Adrenal gland (tissue), 12 donors: Measurements from ENCODE around the gene SYNGAP1. TPM values are rescaled to one million over a fixed set of nuclear protein-coding genes. Genes with fewer than 3 reads are reported as not detected.

Experiments used
- DNase-seq, 7 donors: peaks; one replicate each; pipeline ENCODE4 v3.0.0-alpha.2; 2019 to 2020
- H3K27ac ChIP-seq, 5 donors: fragments of 200-600 bp; sonication (generic) in 4 of 5; 1 replicate in 3 of 5; 2 replicates in 2 of 5; pipeline versions ENCODE4 v1.5.1 to v1.8.0; 2016 to 2020; ENCODE audit warnings: mild to moderate bottlenecking in 1 of 5
- H3K27me3 ChIP-seq: fragments of 200-600 bp; 2 replicates; pipeline ENCODE4 v1.8.0; 2021
- H3K36me3 ChIP-seq, 2 donors: fragments of 200-600 bp; replicated peaks in 1 of 2; 1 replicate in 1 of 2; 2 replicates in 1 of 2; pipeline versions ENCODE4 v1.5.1 to v1.8.0; 2018 to 2022
- H3K4me1 ChIP-seq, 2 donors: fragments of 200-600 bp; replicated peaks in 1 of 2; 1 replicate in 1 of 2; 2 replicates in 1 of 2; pipeline versions ENCODE4 v1.5.1 to v1.8.0; 2018 to 2021
- H3K4me3 ChIP-seq, 4 donors: fragments of 200-600 bp; sonication (generic) in 3 of 4; one replicate each; pipeline ENCODE4 v1.5.1; 2016 to 2018
- H3K9me3 ChIP-seq, 3 donors: fragments of 200-600 bp; sonication (generic) in 1 of 3; replicated peaks in 1 of 3; 1 replicate in 2 of 3; 2 replicates in 1 of 3; pipeline versions ENCODE4 v1.5.1 to v1.8.0; 2016 to 2021
- POLR2A ChIP-seq, 2 donors: fragments of 450-650 bp; IDR thresholded peaks; one replicate each; pipeline ENCODE4 v1.6.1; 2017; ENCODE audit warnings: antibody characterized with exemption in 2 of 2, mild to moderate bottlenecking in 2 of 2, moderate library complexity in 1 of 2
- WGBS, 4 donors: extraction: QIAGEN DNeasy Blood & Tissue Kit in 2 of 4; methylation state at CpG; one replicate each; pipeline versions ENCODE4 v1.1.5 to v1.1.7; 2013 to 2017; 5-methylcytosine and 5-hydroxymethylcytosine counted together
- intact Hi-C, 2 donors: fragments of 100-400 bp; cut with DNase I; formaldehyde crosslinking; loops; one replicate each; pipeline versions ENCODE4 v1.14.1 to v1.15.0; 2022 to 2023
- polyA plus RNA-seq, 3 donors: library from polyadenylated mRNA; stranded (reverse); fragments of 200-250 nt in 2 of 3; fragments of 350-450 nt in 1 of 3; fragmentation: Illumina TruSeq in 1 of 3; extraction: RNeasy Lipid Tissue Mini Kit (QIAGEN cat#74804) in 1 of 3; gene quantifications; one replicate each; pipeline ENCODE4 v1.2.3, GENCODE V29; 2013 to 2014
- total RNA-seq, 9 donors: library from RNA; depleted of rRNA in 4 of 9; stranded (reverse); fragments of >200 nt in 4 of 9; fragments of 120-200 nt in 1 of 9; fragmentation: NEBNext Ultra II Directional in 1 of 9; extraction: Animal tissue kit (Norgen Biotek cat#: 25700) in 1 of 9; gene quantifications; one replicate each; pipeline versions ENCODE4 v1.1.0 to v1.2.4, GENCODE V29; 2013 to 2023
- TF ChIP-seq, protein P1 (sequence below), 6 experiments: fragments of 450-650 bp in 4 of 6; fragments of 200-600 bp in 2 of 6; sonication (generic) in 1 of 6; IDR thresholded peaks; 1 replicate in 5 of 6; 2 replicates in 1 of 6; pipeline versions ENCODE4 v1.5.1 to v1.8.0; 2016 to 2021; ENCODE audit warnings: antibody characterized with exemption in 6 of 6, mild to moderate bottlenecking in 2 of 6, moderate library complexity in 1 of 6
- donor health status: healthy with polysubstance abuse.
- donor health status: Bipolar disorder and iron deficiency.
- donor health status: DM: yes; HTN: yes; CAD: no.
- donor health status: DM: no; HTN: no; CAD: no.
- donor health status: DM: no; HTN: no; CAD: no.
- donor health status: DM: yes; HTN: yes; CAD: no.

SYNGAP1 gene
- total and polyA plus RNA-seq, 12 donors, result 2.6 to 73.5 (median 8.7) TPM

DNA sequence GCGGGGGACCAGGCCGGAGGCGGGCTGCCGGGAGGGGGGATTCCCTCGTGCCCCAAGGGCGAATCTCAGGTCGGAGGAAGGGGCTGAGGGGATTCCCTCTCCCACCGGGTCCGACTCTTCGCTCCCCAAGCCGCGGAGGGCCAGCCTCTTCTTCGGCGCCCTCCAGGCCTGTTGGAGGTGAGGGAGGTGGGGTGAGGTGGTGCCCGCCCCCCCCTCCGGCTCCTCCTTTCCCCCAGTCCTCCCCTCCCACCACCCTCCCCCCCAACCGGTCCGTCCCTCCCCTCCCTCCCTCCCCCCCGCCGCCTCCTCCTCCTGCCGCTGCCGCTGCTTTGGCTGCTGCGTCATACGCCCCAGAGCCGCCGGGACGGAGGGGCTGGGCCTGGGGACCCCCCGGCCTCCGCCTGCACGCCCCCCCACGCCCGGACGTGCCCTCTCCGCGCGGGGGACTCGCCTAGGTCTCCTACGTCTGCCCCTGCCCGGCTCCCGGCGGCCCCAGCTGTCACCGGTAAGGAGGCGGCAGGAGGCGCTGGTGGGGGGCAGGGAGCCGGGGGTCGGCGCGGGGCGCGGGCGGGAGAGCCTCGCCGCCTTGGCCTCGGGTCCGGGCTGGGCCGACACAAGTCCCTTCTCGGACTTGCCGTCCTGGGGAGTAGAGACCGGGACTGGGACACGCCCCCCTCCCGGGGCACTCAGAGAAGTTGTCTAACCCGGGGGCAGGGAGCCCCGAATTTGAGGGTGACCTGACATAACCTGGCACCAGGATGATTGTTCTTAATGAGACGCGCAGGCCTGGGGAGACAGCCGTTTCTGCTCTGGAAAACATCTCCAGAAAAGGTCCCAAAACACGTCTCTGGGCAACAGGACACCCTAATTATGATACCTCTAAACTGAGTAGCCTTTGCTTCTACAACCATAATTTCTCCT, 8.9 kb upstream of the SYNGAP1 start, which contains the start of gene PHF1:
TSS of gene PHF1 (plus strand) at position 304 of the 921 bp plus-strand sequence. CDS start 1,250 bp downstream, outside the sequence.
- Histone ChIP-seq H3K27ac (peak within 1 kb of the TSS; percentile 74 to 100 (median 95)), H3K4me1 (peaks cover 7 to 27% of the 10 kb centered on the region in 2 donors), H3K4me3 (peak within 1 kb of the TSS; percentile 7 to 99 (median 92)), H3K27me3 (no peaks in the 10 kb centered on the region), H3K9me3 (no peaks in the 10 kb centered on the region), H3K36me3 (peaks cover 0 to 40% of the 10 kb centered on the region in 2 donors)
- 0 to 2% (median 1%) methylated on average over 15 to 65 of the region's 67 CpGs for WGBS, 4 donors
- peak; percentile 44 to 64 for TF ChIP-seq POLR2A (IDR thresholded peaks at IDR 0.05)
- TF ChIP-seq, protein P1, sequence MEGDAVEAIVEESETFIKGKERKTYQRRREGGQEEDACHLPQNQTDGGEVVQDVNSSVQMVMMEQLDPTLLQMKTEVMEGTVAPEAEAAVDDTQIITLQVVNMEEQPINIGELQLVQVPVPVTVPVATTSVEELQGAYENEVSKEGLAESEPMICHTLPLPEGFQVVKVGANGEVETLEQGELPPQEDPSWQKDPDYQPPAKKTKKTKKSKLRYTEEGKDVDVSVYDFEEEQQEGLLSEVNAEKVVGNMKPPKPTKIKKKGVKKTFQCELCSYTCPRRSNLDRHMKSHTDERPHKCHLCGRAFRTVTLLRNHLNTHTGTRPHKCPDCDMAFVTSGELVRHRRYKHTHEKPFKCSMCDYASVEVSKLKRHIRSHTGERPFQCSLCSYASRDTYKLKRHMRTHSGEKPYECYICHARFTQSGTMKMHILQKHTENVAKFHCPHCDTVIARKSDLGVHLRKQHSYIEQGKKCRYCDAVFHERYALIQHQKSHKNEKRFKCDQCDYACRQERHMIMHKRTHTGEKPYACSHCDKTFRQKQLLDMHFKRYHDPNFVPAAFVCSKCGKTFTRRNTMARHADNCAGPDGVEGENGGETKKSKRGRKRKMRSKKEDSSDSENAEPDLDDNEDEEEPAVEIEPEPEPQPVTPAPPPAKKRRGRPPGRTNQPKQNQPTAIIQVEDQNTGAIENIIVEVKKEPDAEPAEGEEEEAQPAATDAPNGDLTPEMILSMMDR (IDR thresholded peaks at IDR 0.05), result no peak
- intact Hi-C loops, result loop anchor here in 1 of 2 donors (10.0 kb wide), 1 partner anchor 1676 kb away; the partner anchor contains the start of gene CLIC1
- DNase-seq, result peak in 4 of 7 donors; percentile 76 to 86 (median 84)

DNA sequence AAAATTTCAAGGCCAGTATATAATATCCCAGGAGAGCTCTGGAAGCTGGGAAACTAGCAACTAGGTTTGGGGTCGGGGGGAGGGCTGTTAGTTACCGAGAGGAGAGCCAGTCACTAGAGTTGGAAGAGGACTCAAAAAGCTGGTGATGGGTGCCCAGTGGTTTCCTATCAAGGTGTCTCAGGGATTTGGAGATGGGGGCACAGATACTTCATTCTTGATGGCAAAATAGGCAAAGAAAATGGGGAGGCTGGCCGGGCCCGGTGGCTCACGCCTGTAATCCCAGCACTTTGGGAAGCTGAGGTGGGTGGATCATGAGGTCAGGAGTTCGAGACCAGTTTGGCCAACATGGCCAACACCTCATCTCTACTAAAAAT, 8.2 kb upstream of the SYNGAP1 start:
- H3K36me3 ChIP-seq, result peaks cover 0 to 44% of the 10 kb centered on the region in 2 donors
- no peaks in the 10 kb centered on the region for H3K27me3 ChIP-seq
- H3K9me3 ChIP-seq, result no peaks in the 10 kb centered on the region
- peaks cover 8 to 33% of the 10 kb centered on the region in 2 donors for H3K4me1 ChIP-seq
- 53 to 64% (median 60%) methylated on average over 6 of the region's 6 CpGs for WGBS, 4 donors
- no peak for DNase-seq
- intact Hi-C loops, result loop anchor here in 1 of 2 donors (10.0 kb wide), 1 partner anchor 1677 kb away; the partner anchor contains the start of gene CLIC1
- H3K4me3 ChIP-seq, result peak overlapping the region; percentile 7 to 99 (median 92)
- no peak for TF ChIP-seq POLR2A (IDR thresholded peaks at IDR 0.05)
- peak overlapping the region in 4 of 5 donors; percentile 93 to 100 (median 96) for H3K27ac ChIP-seq

DNA sequence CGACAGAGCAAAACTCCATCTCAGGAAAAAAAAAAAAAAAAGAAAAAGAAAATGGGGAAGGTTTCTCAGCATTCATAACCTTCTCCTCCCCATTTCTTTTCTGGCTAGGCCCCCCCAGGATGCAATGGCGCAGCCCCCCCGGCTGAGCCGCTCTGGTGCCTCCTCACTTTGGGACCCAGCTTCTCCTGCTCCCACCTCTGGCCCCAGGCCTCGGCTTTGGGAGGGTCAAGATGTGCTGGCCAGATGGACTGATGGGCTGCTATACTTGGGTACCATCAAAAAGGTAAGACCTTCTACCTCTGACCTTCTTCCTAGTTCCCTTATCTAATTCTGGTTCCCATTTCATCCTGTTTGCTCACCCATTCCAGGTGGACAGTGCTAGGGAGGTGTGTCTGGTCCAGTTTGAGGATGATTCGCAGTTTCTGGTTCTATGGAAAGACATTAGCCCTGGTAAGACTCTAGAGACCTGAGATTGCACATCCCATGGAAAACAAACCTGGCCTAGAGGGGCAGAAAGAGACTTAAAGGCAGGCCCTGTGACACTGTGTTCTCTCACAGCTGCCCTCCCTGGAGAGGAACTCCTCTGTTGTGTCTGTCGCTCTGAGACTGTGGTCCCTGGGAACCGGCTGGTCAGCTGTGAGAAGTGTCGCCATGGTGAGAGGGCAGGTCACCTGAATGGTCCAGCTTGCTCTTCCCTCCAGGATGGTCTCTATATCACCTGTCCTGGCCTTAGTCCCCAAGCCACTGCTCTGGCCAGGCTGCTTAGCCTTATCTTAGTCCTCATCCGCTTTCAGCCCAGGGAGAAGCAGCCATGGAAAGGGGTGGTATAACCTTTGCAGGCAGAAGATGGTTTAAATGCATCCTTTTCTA, 7.5 kb upstream of the SYNGAP1 start:
- Histone ChIP-seq H3K9me3 (no peaks in the 10 kb centered on the region), H3K27ac (peak overlapping the region in 2 of 5 donors; percentile 98 to 100), H3K4me1 (peaks cover 16 to 41% of the 10 kb centered on the region in 2 donors), H3K27me3 (no peaks in the 10 kb centered on the region), H3K4me3 (no peak overlapping the region), H3K36me3 (peaks cover 0 to 44% of the 10 kb centered on the region in 2 donors)
- no peak for TF ChIP-seq POLR2A (IDR thresholded peaks at IDR 0.05)
- TF ChIP-seq, protein P1 (IDR thresholded peaks at IDR 0.05), result no peak
- intact Hi-C loops, result loop anchor here in 1 of 2 donors (10.0 kb wide), 1 partner anchor 1678 kb away; the partner anchor contains the start of gene CLIC1
- 86 to 93% (median 90%) methylated on average over 7 to 10 of the region's 10 CpGs for WGBS, 4 donors
- DNase-seq, result peak in 1 of 7 donors; percentile 54

DNA sequence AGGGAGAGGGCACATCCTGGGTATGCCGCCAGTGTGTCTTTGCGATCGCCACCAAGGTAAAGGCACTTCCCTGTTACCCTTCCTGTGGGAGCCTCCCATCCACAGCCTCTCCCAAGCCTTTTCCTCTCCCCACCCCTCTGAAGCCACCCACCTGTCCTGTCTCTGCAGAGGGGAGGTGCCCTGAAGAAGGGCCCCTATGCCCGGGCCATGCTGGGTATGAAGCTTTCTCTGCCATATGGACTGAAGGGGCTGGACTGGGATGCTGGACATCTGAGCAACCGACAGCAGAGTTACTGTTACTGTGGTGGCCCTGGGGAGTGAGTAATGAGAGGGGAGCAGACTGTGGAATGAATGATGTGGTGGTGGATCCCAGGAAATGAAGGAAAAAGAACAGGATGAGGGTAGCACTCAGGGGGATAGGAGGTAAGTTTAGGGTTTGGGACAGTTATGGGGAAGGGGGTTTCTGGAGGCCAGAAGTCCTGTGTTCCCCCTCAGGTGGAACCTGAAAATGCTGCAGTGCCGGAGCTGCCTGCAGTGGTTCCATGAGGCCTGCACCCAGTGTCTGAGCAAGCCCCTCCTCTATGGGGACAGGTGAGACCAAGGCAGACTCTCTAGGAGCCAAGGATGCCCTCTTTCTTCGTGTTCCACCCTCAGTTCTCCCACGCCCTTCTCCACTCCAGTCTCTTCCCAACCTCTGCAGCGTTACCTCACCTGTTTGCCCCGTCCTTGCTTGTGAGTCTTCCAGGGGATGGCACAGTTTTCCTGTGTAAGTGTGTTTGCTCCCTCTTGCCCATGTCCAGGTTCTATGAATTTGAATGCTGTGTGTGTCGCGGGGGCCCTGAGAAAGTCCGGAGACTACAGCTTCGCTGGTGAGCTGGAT, 6.4 kb upstream of the SYNGAP1 start:
- peaks cover 0 to 44% of the 10 kb centered on the region in 2 donors for H3K36me3 ChIP-seq

More for the DNA sequence above, 6.4 kb upstream of the SYNGAP1 start:
- DNase-seq, result peak in 1 of 7 donors; percentile 49
- 79 to 86% (median 85%) methylated on average over 14 of the region's 14 CpGs for WGBS, 4 donors
- Histone ChIP-seq H3K4me1 (peaks cover 20 to 44% of the 10 kb centered on the region in 2 donors), H3K27me3 (no peaks in the 10 kb centered on the region), H3K27ac (no peak overlapping the region), H3K4me3 (no peak overlapping the region), H3K9me3 (no peaks in the 10 kb centered on the region)
- no peak for TF ChIP-seq POLR2A (IDR thresholded peaks at IDR 0.05)
- TF ChIP-seq, protein P1 (IDR thresholded peaks at IDR 0.05), result no peak
- intact Hi-C loops, result loop anchor here in 1 of 2 donors (10.0 kb wide), 1 partner anchor 1679 kb away; the partner anchor contains the start of gene CLIC1
